HFF-Myc (cell line): ENCODE results near the gene CALCOCO2.
A peak's percentile ranks its signal among the peaks of the same experiment; 100 is the strongest.

Source experiments
- DNase-seq: peaks from one replicate; pipeline ENCODE4 v3.0.0-alpha.2; 2011; ENCODE audit warnings: low read depth; ENCODE audit errors: extremely low read depth
- H3K4me3 ChIP-seq: replicated peaks from 2 replicates; pipeline ENCODE4 v1.5.1; 2011; ENCODE audit warnings: low read depth, mild to moderate bottlenecking, control low read depth, low read length
- TF ChIP-seq, protein P1 (sequence below): IDR thresholded peaks from 2 replicates; pipeline ENCODE4 v1.5.1; 2012; ENCODE audit warnings: mild to moderate bottlenecking, low read depth, low read length, control low read depth; ENCODE audit errors: missing control alignments

Gene CALCOCO2

DNA sequence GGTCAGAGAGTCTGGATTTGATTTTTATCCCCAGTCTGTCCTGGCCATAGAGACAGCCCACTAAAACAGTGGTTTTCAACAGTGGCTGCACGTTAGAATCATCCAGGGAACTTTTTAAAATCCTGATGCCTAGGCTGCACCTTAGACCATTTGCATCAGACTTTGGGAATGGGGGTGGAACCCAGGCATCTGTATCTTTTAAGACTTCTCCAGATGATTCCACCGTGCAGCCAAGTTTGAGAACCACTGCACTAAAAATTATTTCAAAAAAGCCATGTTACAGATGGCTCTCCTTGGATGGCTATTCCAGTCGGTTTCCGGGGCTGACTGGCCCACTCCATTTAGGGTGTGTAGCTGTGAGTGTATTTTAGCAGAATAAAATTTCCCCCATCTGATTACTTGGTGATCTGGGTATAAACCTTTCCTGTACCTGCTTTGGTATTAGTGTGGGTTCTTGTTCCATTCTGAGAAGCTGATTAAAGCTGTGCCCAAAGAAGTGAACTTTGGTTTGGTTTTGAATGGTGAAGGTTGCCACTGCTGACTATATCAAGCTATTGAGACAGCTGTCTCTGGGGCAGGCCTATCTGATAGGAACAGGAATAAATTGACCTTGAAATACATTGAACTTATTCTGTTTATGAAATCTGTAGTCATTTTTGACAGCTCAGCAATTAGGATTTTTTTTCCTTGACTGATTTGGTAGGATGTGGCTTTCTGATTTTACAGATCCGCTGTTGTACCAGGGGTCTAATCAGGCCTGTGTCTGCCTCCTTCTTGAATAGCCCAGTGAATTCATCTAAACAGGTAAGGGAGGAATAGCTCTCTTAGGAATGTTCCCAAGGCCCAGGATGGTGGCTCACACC is 63.0 kb downstream of the CALCOCO2 start:
- peak overlapping the region; percentile 76 for H3K4me3 ChIP-seq
- TF ChIP-seq, protein P1, sequence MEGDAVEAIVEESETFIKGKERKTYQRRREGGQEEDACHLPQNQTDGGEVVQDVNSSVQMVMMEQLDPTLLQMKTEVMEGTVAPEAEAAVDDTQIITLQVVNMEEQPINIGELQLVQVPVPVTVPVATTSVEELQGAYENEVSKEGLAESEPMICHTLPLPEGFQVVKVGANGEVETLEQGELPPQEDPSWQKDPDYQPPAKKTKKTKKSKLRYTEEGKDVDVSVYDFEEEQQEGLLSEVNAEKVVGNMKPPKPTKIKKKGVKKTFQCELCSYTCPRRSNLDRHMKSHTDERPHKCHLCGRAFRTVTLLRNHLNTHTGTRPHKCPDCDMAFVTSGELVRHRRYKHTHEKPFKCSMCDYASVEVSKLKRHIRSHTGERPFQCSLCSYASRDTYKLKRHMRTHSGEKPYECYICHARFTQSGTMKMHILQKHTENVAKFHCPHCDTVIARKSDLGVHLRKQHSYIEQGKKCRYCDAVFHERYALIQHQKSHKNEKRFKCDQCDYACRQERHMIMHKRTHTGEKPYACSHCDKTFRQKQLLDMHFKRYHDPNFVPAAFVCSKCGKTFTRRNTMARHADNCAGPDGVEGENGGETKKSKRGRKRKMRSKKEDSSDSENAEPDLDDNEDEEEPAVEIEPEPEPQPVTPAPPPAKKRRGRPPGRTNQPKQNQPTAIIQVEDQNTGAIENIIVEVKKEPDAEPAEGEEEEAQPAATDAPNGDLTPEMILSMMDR = no peak
- no peak for DNase-seq

DNA sequence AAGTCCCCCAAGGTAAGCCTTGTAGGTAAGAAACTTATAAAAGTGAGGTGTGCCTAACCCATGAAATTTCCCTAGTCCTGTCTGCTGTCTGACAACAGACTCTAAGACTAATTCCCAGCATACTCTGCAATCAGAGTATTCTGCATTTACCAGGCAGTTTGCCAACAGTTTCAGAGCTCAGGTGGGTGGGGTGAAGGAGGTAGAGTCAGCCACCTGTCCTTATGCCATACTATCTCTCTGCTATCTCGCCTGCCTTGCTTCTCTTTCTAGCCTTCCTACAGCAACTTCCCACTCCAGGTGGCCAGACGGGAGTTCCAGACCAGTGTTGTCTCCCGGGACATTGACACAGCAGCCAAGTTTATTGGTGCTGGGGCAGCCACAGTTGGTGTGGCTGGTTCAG is 64.1 kb downstream of the CALCOCO2 start:
- DNase-seq = no peak
- no peak overlapping the region for H3K4me3 ChIP-seq

DNA sequence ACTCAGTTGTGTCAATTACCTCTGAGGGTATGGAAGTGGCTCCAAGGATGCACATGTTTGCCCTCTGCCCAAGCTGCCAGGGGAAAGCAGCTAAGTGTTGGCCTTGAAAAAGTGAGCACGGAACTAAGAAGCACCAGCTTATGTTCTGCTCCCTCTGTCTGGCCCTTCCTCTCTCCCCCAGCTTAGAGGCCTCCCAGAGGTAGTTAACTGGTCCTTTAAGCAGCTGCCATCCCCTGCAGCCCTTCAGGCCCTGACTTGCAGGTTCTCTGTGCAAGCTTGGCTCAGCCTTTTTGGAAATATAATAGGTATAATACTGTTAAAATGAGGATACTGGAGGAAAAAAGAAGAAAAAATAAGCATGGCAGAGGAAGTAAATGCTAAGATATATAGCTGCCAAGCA is 70.4 kb downstream of the CALCOCO2 start:
- no peak overlapping the region for H3K4me3 ChIP-seq
- DNase-seq = no peak
- TF ChIP-seq, protein P1 = no peak

More for the DNA sequence above, 64.1 kb downstream of the CALCOCO2 start:
- TF ChIP-seq, protein P1 = no peak

DNA sequence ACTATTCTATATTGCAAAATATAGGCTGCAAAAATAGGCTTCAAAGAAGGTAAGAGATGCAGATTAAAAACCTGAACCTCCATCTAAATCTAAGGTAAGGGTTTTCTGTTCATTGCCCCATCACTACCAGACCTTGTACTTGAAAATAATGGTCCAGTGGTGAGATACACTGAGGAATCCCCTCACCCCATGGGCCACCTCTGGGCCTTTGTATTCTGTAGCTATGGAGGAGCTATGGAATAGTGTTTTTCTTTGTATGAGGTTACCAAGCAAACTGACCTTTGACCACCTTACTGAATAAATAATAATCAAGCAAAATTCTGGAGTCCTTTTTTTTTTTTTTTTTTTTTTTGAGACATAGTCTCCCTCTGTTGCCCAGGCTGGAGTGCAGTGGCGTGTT is 72.6 kb downstream of the CALCOCO2 start:
- H3K4me3 ChIP-seq = no peak overlapping the region
- DNase-seq = no peak

DNA sequence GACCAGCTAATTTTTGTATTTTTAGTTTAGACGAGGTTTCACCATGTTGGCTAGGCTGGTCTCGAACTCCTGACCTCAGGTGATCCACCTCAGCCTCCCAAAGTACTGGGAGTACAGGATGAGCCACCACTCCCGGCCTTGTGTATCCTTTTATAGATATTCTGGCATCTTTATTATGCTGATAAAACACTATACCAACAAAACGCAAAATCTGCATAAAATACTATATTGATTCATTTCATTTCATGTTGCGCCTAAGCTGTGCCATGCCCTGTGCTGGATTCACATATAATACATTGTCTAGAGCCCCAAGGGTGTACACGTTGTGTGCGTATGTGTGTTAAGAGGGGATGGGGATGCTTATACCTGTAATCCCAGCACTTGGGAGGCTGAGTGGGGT is 73.6 kb downstream of the CALCOCO2 start:
- TF ChIP-seq, protein P1 = no peak
- DNase-seq = no peak
- H3K4me3 ChIP-seq = no peak overlapping the region

More for the DNA sequence above, 72.6 kb downstream of the CALCOCO2 start:
- TF ChIP-seq, protein P1 = no peak

DNA sequence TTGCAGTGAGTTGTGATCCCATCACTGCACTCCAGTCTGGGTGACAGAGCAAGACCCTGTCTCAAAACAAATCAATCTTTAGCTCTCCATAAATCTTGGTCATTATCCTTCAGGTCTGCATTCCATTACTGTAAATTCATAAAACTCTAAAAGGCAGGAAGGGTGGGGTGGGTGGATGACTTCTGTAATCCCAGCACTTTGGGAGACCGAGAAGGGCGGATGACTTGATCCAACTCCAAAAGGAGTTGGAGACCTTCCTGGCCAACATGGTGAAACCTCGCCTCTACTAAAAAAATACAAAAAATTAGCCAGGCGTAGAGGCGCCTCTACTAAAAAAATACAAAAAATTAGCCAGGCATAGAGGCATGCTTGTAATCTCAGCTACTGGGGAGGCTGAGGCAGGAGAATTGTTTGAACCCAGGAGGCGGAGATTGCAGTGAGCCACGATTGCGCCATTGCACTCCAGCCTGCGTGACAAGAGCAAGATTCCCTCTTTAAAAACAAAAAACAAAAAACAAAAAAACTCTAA is 75.2 kb downstream of the CALCOCO2 start:
- TF ChIP-seq, protein P1 = no peak
- no peak overlapping the region for H3K4me3 ChIP-seq

DNA sequence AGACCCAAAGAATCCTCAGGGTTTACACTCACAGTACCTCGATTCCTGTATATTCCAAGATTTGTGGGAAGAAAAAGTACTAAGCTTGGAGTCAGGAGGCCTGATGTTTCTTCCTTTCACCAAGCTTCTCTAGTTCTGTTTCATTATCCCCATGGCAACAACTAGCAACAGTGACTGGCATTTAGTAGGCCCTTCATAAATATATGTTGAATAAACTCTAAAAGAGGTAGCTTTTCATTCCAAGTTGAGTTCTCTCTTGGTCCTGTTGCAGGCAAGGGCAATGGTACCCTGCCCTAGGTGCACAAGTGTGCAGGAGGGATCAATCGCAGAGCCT is 76.8 kb downstream of the CALCOCO2 start:
- H3K4me3 ChIP-seq = peak overlapping the region; percentile 79
- no peak for DNase-seq
- TF ChIP-seq, protein P1 = no peak

More for the DNA sequence above, 75.2 kb downstream of the CALCOCO2 start:
- no peak for DNase-seq
